ENCODE results near the gene COX7A2. TPM values are rescaled to one million over a fixed set of nuclear protein-coding genes. Genes with fewer than 3 reads are reported as not detected.

COX7A2 gene
- total and polyA plus RNA-seq, 5 experiments from 2014 or later: 198 to 1,025 (median 788) TPM

DNA sequence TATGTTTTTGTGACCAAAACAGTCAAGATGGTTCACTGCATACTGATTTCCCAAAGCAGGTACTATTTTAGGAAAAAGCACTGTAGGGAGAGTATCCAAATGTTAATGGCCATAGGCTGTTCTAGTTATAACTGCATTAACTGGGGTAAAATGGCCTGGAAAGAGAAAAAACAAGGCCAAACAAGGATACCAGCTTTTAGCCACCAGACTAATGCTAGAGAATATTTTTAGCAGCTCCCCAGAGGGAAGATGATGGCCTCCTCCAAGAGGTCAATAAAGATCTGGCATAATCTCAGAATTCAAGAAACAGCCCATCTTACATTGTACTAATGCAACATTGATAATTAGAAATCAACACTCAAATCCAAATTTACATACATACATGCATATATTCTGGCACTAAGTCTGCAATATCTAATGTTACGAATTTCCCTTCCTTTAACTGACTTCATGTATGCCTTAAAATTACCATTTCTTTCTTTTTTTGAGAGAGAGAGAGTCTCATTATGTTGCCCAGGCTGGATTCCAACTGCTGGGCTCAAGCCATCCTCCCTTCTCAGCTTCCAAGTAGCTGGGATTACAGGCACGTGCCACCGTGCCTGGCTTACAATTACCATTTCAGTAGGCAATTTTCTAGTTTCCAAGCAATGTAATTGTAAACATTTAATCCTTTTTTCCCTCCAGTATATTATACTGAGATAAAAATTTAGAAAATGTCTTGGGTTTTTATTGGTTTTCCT lies 9.3 kb downstream of the COX7A2 start:
- H3K4me3 Mint-ChIP-seq: no peak overlapping the region
- no peak for ATAC-seq
- DNase-seq: no peak
- H3K36me3 Mint-ChIP-seq: peaks cover 4 to 33% (median 5%) of the 10 kb centered on the region in 3 donors
- H3K27ac Mint-ChIP-seq: peak overlapping the region in 5 of 10 donors; percentile 11 to 66 (median 33)
- no peaks in the 10 kb centered on the region for H3K9me3 Mint-ChIP-seq
- POLR2A ChIA-PET: no interaction called here
- H3K4me1 Mint-ChIP-seq: peaks cover 0 to 8% (median 4%) of the 10 kb centered on the region in 4 donors
- no peaks in the 10 kb centered on the region for H3K27me3 Mint-ChIP-seq

DNA sequence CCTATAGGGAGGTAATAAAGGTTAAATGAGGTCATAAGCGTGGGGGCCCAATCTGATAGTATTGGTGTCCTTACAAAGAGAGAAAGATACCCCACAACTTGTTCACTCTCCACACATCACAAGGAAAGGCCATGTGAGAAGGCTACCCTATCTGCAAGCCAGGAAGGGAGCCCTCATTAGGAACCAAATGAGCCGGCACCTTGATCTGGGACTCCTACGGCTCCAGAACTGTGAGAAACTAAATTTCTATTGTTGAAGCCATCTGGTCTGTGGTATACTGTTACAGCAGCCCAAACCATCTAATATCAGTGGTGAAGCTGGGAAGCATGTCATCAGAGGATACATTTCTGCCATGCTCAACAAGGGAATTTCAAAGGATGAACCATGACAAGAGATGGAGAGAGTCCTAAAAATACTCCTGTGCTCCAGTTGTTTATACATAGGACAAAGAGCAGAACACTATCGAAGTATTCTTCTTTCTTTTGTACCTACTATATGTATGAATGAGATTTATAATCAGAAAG lies 10.4 kb downstream of the COX7A2 start:
- H3K9me3 Mint-ChIP-seq: no peaks in the 10 kb centered on the region
- POLR2A ChIA-PET: no interaction called here
- ATAC-seq: no peak
- H3K36me3 Mint-ChIP-seq: peaks cover 0 to 22% (median 4%) of the 10 kb centered on the region in 3 donors
- H3K4me1 Mint-ChIP-seq: peaks cover 0 to 8% (median 0%) of the 10 kb centered on the region in 4 donors
- peaks cover 0 to under 1% (median 0%) of the 10 kb centered on the region in 5 donors for H3K27me3 Mint-ChIP-seq
- H3K27ac Mint-ChIP-seq: peak overlapping the region in 2 of 10 donors; percentile 11 to 22
- DNase-seq: no peak
- no peak overlapping the region for H3K4me3 Mint-ChIP-seq

DNA sequence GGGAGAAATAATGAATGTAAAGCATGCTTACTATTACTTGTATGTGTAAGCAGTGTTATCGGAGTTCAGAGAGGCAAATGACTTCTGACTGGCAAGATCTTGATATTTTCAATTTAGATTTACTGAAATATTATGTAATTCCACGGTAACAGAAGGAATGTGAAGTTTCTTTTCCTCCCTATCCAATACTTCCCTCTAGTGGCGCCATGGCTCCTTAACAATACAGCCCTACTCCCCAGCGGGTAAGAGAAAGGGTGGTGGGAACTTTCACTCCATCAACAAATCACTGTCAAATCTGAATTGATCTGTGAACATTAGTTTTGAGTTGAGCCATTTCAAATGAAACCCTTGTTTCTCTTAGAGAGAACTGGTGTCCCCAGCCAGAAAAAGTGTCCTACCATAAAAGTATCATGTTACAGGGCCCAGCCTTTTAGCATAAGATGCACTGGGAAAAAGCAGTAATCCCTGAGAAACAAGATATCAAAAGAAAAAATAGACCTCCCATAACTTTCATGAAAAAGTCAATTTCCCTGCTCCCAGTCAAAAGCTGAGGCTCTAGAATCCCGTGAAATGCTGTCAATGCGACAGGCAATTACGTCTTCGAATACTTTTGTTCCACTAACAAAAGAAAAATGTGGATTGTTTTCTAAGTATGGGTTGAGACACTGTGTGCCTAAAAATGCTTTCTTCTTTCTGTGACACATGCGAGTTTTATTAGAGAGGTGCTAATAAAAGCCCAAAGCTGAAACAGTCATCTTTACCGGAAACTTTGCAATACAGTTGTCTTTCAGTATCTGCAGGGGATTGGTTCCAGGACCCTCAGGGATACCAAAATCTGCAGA lies 12.9 kb downstream of the COX7A2 start:
- H3K9me3 Mint-ChIP-seq: no peaks in the 10 kb centered on the region
- H3K4me1 Mint-ChIP-seq: peaks cover 0 to 2% (median 0%) of the 10 kb centered on the region in 4 donors
- no peak for DNase-seq
- H3K4me3 Mint-ChIP-seq: no peak overlapping the region
- no peaks in the 10 kb centered on the region for H3K36me3 Mint-ChIP-seq
- no peak for ATAC-seq
- no peak overlapping the region for H3K27ac Mint-ChIP-seq
- POLR2A ChIA-PET: no interaction called here
- H3K27me3 Mint-ChIP-seq: peaks cover 0 to 5% (median 0%) of the 10 kb centered on the region in 5 donors

GRCh38 chr6:75224303-75224926 lies 19.2 kb downstream of the COX7A2 start:
- Mint-ChIP-seq H3K36me3 (no peaks in the 10 kb centered on the region), H3K4me1 (no peaks in the 10 kb centered on the region), H3K9me3 (no peaks in the 10 kb centered on the region), H3K27me3 (peaks cover 1 to 31% (median 7%) of the 10 kb centered on the region in 5 donors), H3K4me3 (no peak overlapping the region), H3K27ac (no peak overlapping the region)
- ATAC-seq: no peak
- no peak for DNase-seq
- POLR2A ChIA-PET: no interaction called here

- Mint-ChIP-seq H3K27ac (no peak overlapping the region), H3K4me3 (no peak overlapping the region), H3K9me3 (no peaks in the 10 kb centered on the region), H3K27me3 (peaks cover 7 to 39% (median 8%) of the 10 kb centered on the region in 5 donors), H3K4me1 (no peaks in the 10 kb centered on the region), H3K36me3 (no peaks in the 10 kb centered on the region)
- ATAC-seq (no peak), DNase-seq (no peak)
- POLR2A ChIA-PET: no interaction called here
These were observed 20.2 kb downstream of the COX7A2 start for GRCh38 chr6:75223428-75223827.

- Mint-ChIP-seq H3K27ac (no peak overlapping the region), H3K4me1 (no peaks in the 10 kb centered on the region), H3K36me3 (no peaks in the 10 kb centered on the region), H3K9me3 (no peaks in the 10 kb centered on the region), H3K4me3 (no peak overlapping the region), H3K27me3 (peaks cover 9 to 40% (median 17%) of the 10 kb centered on the region in 5 donors)
- ATAC-seq (no peak), DNase-seq (no peak)
- POLR2A ChIA-PET: no interaction called here
These were observed 21.3 kb downstream of the COX7A2 start for GRCh38 chr6:75222261-75222660.

- H3K9me3 Mint-ChIP-seq: no peaks in the 10 kb centered on the region
- peaks cover 9 to 46% (median 23%) of the 10 kb centered on the region in 5 donors for H3K27me3 Mint-ChIP-seq
- no peak for ATAC-seq
These were observed 22.5 kb downstream of the COX7A2 start for GRCh38 chr6:75221116-75221515.

GRCh38 chr6:75220357-75220756 lies 23.2 kb downstream of the COX7A2 start:
- no peak overlapping the region for H3K27ac Mint-ChIP-seq
- no peaks in the 10 kb centered on the region for H3K4me1 Mint-ChIP-seq
- H3K4me3 Mint-ChIP-seq: no peak overlapping the region
- no peaks in the 10 kb centered on the region for H3K9me3 Mint-ChIP-seq
- DNase-seq (no peak), ATAC-seq (no peak)
- peaks cover 13 to 48% (median 28%) of the 10 kb centered on the region in 5 donors for H3K27me3 Mint-ChIP-seq
- H3K36me3 Mint-ChIP-seq: no peaks in the 10 kb centered on the region
- POLR2A ChIA-PET: no interaction called here

More at GRCh38 chr6:75221116-75221515, 22.5 kb downstream of the COX7A2 start:
- Mint-ChIP-seq H3K36me3 (no peaks in the 10 kb centered on the region), H3K4me1 (no peaks in the 10 kb centered on the region), H3K27ac (no peak overlapping the region), H3K4me3 (no peak overlapping the region)
- DNase-seq: no peak
- POLR2A ChIA-PET: no interaction called here

DNA sequence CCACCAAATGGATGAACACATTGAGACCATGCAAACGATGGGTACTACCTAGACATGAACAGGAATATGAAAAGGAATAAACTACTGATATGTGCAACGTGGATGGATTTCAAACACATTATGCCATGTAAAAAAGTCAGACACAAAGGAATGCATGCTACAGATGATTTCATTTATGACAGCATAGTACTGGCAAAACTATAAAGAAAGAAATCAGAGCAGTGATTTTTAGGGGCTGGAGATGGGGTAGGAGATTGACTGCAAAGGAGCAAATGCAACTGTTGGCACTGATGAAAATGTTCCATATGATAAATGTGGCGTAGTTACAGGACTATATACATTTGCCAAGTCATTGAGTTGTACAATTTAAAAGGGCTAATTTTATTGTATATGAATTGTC lies 24.3 kb downstream of the COX7A2 start:
- POLR2A ChIA-PET: no interaction called here
- no peak overlapping the region for H3K27ac Mint-ChIP-seq
- peaks cover 18 to 46% (median 35%) of the 10 kb centered on the region in 5 donors for H3K27me3 Mint-ChIP-seq
- no peak for DNase-seq
- no peaks in the 10 kb centered on the region for H3K9me3 Mint-ChIP-seq
- H3K4me3 Mint-ChIP-seq: no peak overlapping the region
- H3K36me3 Mint-ChIP-seq: no peaks in the 10 kb centered on the region
- H3K4me1 Mint-ChIP-seq: no peaks in the 10 kb centered on the region
- no peak for ATAC-seq

DNA sequence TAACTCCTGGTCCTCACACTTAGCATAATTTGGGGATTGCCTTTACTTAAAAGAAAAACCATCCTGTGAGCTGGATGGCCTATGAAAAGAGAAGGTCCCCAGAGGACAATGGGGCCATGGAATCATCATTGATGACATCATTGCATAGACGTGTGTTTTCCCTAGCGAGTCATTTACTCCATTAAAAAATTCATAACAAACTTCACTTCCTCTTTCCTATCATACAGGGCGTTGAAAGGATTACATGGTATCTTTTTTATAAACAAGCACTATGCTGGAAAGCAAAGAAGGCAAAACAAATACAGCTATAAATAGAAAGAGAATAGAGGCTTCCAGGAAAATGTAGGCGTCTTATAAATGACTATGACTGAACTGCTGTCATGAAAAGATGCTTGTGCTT lies 26.4 kb downstream of the COX7A2 start:
- DNase-seq: no peak
- ATAC-seq: no peak
- POLR2A ChIA-PET: no interaction called here
- Mint-ChIP-seq H3K4me3 (no peak overlapping the region), H3K27ac (peak overlapping the region in 1 of 10 donors; percentile 35), H3K36me3 (no peaks in the 10 kb centered on the region), H3K27me3 (peaks cover 15 to 52% (median 32%) of the 10 kb centered on the region in 5 donors), H3K9me3 (no peaks in the 10 kb centered on the region), H3K4me1 (no peaks in the 10 kb centered on the region)

DNA sequence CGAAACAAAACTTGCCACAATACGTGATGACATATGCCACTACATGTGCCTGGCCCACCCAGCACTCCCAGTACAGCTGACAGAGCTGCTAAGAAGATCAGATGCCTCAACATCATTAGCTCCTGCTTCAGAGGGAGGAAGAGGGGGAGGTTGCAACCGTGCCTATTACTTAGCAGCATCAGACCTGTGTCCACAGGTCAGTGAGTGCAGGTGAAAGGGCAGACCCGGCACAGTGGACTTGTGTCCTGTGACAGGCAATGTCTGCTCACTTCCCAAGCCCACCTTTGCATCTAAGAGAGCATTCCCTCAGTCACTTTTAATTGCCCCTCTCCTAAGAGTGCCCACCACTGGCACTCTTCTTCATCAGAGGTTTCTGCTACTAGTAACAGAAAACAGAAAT lies 28.3 kb downstream of the COX7A2 start:
- POLR2A ChIA-PET: no interaction called here

GRCh38 chr6:75213732-75214131 lies 29.9 kb downstream of the COX7A2 start:
- ATAC-seq (no peak), DNase-seq (no peak)
- Mint-ChIP-seq H3K9me3 (no peaks in the 10 kb centered on the region), H3K27ac (no peak overlapping the region), H3K36me3 (no peaks in the 10 kb centered on the region), H3K27me3 (peaks cover 30 to 65% (median 40%) of the 10 kb centered on the region in 5 donors), H3K4me3 (no peak overlapping the region), H3K4me1 (peaks cover 5 to 8% (median 5%) of the 10 kb centered on the region in 4 donors)
- POLR2A ChIA-PET: no interaction called here

More for the DNA sequence above, 28.3 kb downstream of the COX7A2 start:
- ATAC-seq (no peak), DNase-seq (no peak)
- no peak overlapping the region for H3K27ac Mint-ChIP-seq
- peaks cover 22 to 65% (median 43%) of the 10 kb centered on the region in 5 donors for H3K27me3 Mint-ChIP-seq
- no peaks in the 10 kb centered on the region for H3K9me3 Mint-ChIP-seq
- H3K4me3 Mint-ChIP-seq: no peak overlapping the region
- no peaks in the 10 kb centered on the region for H3K36me3 Mint-ChIP-seq
- peaks cover 0 to 4% (median 0%) of the 10 kb centered on the region in 4 donors for H3K4me1 Mint-ChIP-seq
